Endodermal cell (in vitro differentiated cells): ENCODE results near the gene EYS. TPM values are rescaled to one million over a fixed set of nuclear protein-coding genes. Genes with fewer than 3 reads are reported as not detected.
"Not testable (repeated sequence)": the region's sequence is repeated elsewhere in the genome, so short reads cannot be mapped to it uniquely, and the experiment has no call there.

ENCODE experiments used
- DNase-seq: peaks from one replicate; pipeline ENCODE4 v3.0.0-alpha.2; 2017
- H3K27ac ChIP-seq: 2 replicates; pipeline ENCODE4 v1.5.1; 2013; ENCODE audit warnings: mild to moderate bottlenecking, low read depth, low read length, moderate library complexity
- H3K27me3 ChIP-seq: 2 replicates; pipeline ENCODE4 v1.6.1; 2013; ENCODE audit warnings: mild to moderate bottlenecking, low read length, moderate library complexity; ENCODE audit not compliant: insufficient read depth, control insufficient read depth, poor library complexity, severe bottlenecking
- H3K36me3 ChIP-seq: 2 replicates; pipeline ENCODE4 v1.7.0; 2013; ENCODE audit warnings: mild to moderate bottlenecking, low read length, moderate library complexity; ENCODE audit not compliant: control insufficient read depth, insufficient read depth
- H3K4me1 ChIP-seq: one replicate; pipeline ENCODE4 v1.7.0; 2013; ENCODE audit warnings: low read length; ENCODE audit not compliant: control insufficient read depth, insufficient read depth
- H3K4me3 ChIP-seq: 2 replicates; pipeline ENCODE4 v1.5.1; 2013; ENCODE audit warnings: mild to moderate bottlenecking, low read length, moderate library complexity
- H3K9ac ChIP-seq: 2 replicates; pipeline ENCODE4 v1.6.1; 2013; ENCODE audit warnings: mild to moderate bottlenecking, low read length, moderate library complexity; ENCODE audit not compliant: poor library complexity, severe bottlenecking; ENCODE audit errors: extremely low read depth
- H3K9me3 ChIP-seq: 2 replicates; pipeline ENCODE4 v1.6.1; 2013; ENCODE audit warnings: mild to moderate bottlenecking, low read length, moderate library complexity; ENCODE audit not compliant: control insufficient read depth
- H3K27ac Mint-ChIP-seq: 2 replicates; pipeline ENCODE4 v1.8.0; 2020; ENCODE audit warnings: mixed read lengths
- H3K27me3 Mint-ChIP-seq: 2 replicates; pipeline ENCODE4 v1.8.0; 2021; ENCODE audit warnings: mild to moderate bottlenecking, mixed read lengths; ENCODE audit not compliant: insufficient read depth
- H3K36me3 Mint-ChIP-seq: 2 replicates; pipeline ENCODE4 v1.8.0; 2020; ENCODE audit warnings: low read depth, mixed read lengths
- H3K4me1 Mint-ChIP-seq: 2 replicates; pipeline ENCODE4 v1.8.0; 2020; ENCODE audit warnings: mixed read lengths
- H3K4me3 Mint-ChIP-seq: 2 replicates; pipeline ENCODE4 v1.8.0; 2020; ENCODE audit warnings: mild to moderate bottlenecking, moderate library complexity, mixed read lengths
- H3K9me3 Mint-ChIP-seq: 2 replicates; pipeline ENCODE4 v1.8.0; 2020; ENCODE audit warnings: mild to moderate bottlenecking, mixed read lengths
- CTCF ChIP-seq: fragments of 200-600 bp; sonication (generic); conservative IDR thresholded peaks from 2 replicates; pipeline ENCODE4 v1.5.0; 2021; ENCODE audit warnings: antibody characterized with exemption, mild to moderate bottlenecking
- WGBS, 2 experiments: methylation state at CpG; one replicate each; pipeline versions ENCODE4 v1.1.5 to v1.1.7; 2013; ENCODE audit warnings: missing lambda C conversion rate in 2 of 2, mixed read lengths in 1 of 2; ENCODE audit not compliant: insufficient coverage in 1 of 2, insufficient read length in 1 of 2; 5-methylcytosine and 5-hydroxymethylcytosine counted together
- total RNA-seq, 2 donors: library from RNA; stranded (reverse); fragmentation: NEBNext Ultra II Directional in 1 of 2; extraction: Animal tissue kit (Norgen Biotek cat#: 25700) in 1 of 2; gene quantifications; 2 replicates in 1 of 2; 3 replicates in 1 of 2; pipeline ENCODE4 v1.2.1, GENCODE V29; 2021

EYS gene
- total RNA-seq, 2 donors from 2014 or later = 0.31 to 0.70 TPM

- peaks cover 34% of the 10 kb centered on the region for H3K9me3 Mint-ChIP-seq
- H3K4me1 Mint-ChIP-seq = no peaks in the 10 kb centered on the region
- Histone ChIP-seq H3K27ac (no peak overlapping the region), H3K4me3 (no peak overlapping the region), H3K9ac (no peak overlapping the region), H3K9me3 (peaks cover 12% of the 10 kb centered on the region), H3K4me1 (no peaks in the 10 kb centered on the region), H3K27me3 (peaks cover 20% of the 10 kb centered on the region), H3K36me3 (no peaks in the 10 kb centered on the region)
- DNase-seq = no peak
- 82 to 100% methylated on average over 1 of the region's 1 CpG for WGBS, 2 experiments
- peaks cover 5% of the 10 kb centered on the region for H3K27me3 Mint-ChIP-seq
- no peak overlapping the region for H3K27ac Mint-ChIP-seq
- no peaks in the 10 kb centered on the region for H3K36me3 Mint-ChIP-seq
- no peak for TF ChIP-seq CTCF
- H3K4me3 Mint-ChIP-seq = no peak overlapping the region
These were observed 1949.2 kb downstream of the EYS start for GRCh38 chr6:63757826-63758225.

- H3K36me3 Mint-ChIP-seq, H3K4me1 Mint-ChIP-seq, H3K27ac Mint-ChIP-seq, H3K27me3 Mint-ChIP-seq, H3K4me3 ChIP-seq, H3K36me3 ChIP-seq, H3K4me3 Mint-ChIP-seq, H3K4me1 ChIP-seq, H3K27ac ChIP-seq, DNase-seq, H3K9ac ChIP-seq: not testable (repeated sequence)
- Histone ChIP-seq H3K27me3 (peaks cover 14% of the 10 kb centered on the region), H3K9me3 (peaks cover 12% of the 10 kb centered on the region)
- H3K9me3 Mint-ChIP-seq = peaks cover 34% of the 10 kb centered on the region
These were observed 1949.8 kb downstream of the EYS start for GRCh38 chr6:63757275-63757674.

- Mint-ChIP-seq H3K27me3 (peaks cover 5% of the 10 kb centered on the region), H3K9me3 (peaks cover 9% of the 10 kb centered on the region), H3K4me3 (no peak overlapping the region), H3K4me1 (no peaks in the 10 kb centered on the region), H3K27ac (no peak overlapping the region), H3K36me3 (no peaks in the 10 kb centered on the region)
- H3K4me1 ChIP-seq = no peaks in the 10 kb centered on the region
- H3K9me3 ChIP-seq = no peaks in the 10 kb centered on the region
- H3K4me3 ChIP-seq = no peak overlapping the region
- 97 to 100% methylated on average over 1 to 2 of the region's 2 CpGs for WGBS, 2 experiments
- H3K27ac ChIP-seq = no peak overlapping the region
- no peak for DNase-seq
- no peaks in the 10 kb centered on the region for H3K27me3 ChIP-seq
- H3K36me3 ChIP-seq = no peaks in the 10 kb centered on the region
- TF ChIP-seq CTCF = no peak
- no peak overlapping the region for H3K9ac ChIP-seq
These were observed 1956.6 kb downstream of the EYS start for GRCh38 chr6:63750400-63750799.

- H3K9me3 ChIP-seq = no peaks in the 10 kb centered on the region
- H3K27me3 Mint-ChIP-seq = peaks cover 6% of the 10 kb centered on the region
- H3K9me3 Mint-ChIP-seq = no peaks in the 10 kb centered on the region
- no peak for DNase-seq
- no peaks in the 10 kb centered on the region for H3K36me3 Mint-ChIP-seq
- H3K4me3 Mint-ChIP-seq = no peak overlapping the region
- H3K36me3 ChIP-seq = no peaks in the 10 kb centered on the region
- no peak overlapping the region for H3K4me3 ChIP-seq
- H3K9ac ChIP-seq = no peak overlapping the region
- no peak overlapping the region for H3K27ac ChIP-seq
- H3K4me1 ChIP-seq = no peaks in the 10 kb centered on the region
- no peak overlapping the region for H3K27ac Mint-ChIP-seq
- H3K4me1 Mint-ChIP-seq = no peaks in the 10 kb centered on the region
- no peak for TF ChIP-seq CTCF
- no peaks in the 10 kb centered on the region for H3K27me3 ChIP-seq
These were observed 1961.2 kb downstream of the EYS start for GRCh38 chr6:63745784-63746183.
